Measurements from ENCODE around the gene SYNE1. TPM values are rescaled to one million over a fixed set of nuclear protein-coding genes. Genes with fewer than 3 reads are reported as not detected.
A peak's percentile ranks its signal among the peaks of the same experiment; 100 is the strongest.
"Not testable (repeated sequence)": the region's sequence is repeated elsewhere in the genome, so short reads cannot be mapped to it uniquely, and the experiment has no call there.

The SYNE1 gene
- total RNA-seq, 2 experiments from 2014 or later, result 17.7 to 24.0 TPM

- Mint-ChIP-seq H3K36me3 (ENCODE audit: low read depth) (no peaks in the 10 kb centered on the region), H3K27me3 (ENCODE audit: low read depth) (no peaks in the 10 kb centered on the region), H3K9me3 (no peaks in the 10 kb centered on the region), H3K4me3 (no peak overlapping the region), H3K4me1 (ENCODE audit: low read depth) (no peaks in the 10 kb centered on the region), H3K27ac (no peak overlapping the region)
- CTCF ChIA-PET, result no interaction called here
- DNase-seq, result no peak
- intact Hi-C loops (cut with micrococcal nuclease), result no loop called here
Observed at GRCh38 chr6:152329638-152330448, 307.3 kb downstream of the SYNE1 start.

GRCh38 chr6:152328200-152328599, 309.0 kb downstream of the SYNE1 start:
- H3K4me1 Mint-ChIP-seq (ENCODE audit: low read depth); H3K36me3 Mint-ChIP-seq (ENCODE audit: low read depth); H3K27ac Mint-ChIP-seq; DNase-seq; intact Hi-C loops (cut with micrococcal nuclease); H3K27me3 Mint-ChIP-seq (ENCODE audit: low read depth); H3K4me3 Mint-ChIP-seq; H3K9me3 Mint-ChIP-seq: not testable (repeated sequence)
- CTCF ChIA-PET, result interaction anchor here (1.7 kb wide), 1 partner anchor 10 kb away, joined by 4 read pairs; no protein-coding TSS in a partner anchor

- Mint-ChIP-seq H3K4me1 (ENCODE audit: low read depth) (no peaks in the 10 kb centered on the region), H3K36me3 (ENCODE audit: low read depth) (no peaks in the 10 kb centered on the region), H3K27me3 (ENCODE audit: low read depth) (no peaks in the 10 kb centered on the region), H3K4me3 (no peak overlapping the region), H3K27ac (no peak overlapping the region), H3K9me3 (no peaks in the 10 kb centered on the region)
- intact Hi-C loops (cut with micrococcal nuclease), result no loop called here
- DNase-seq, result no peak
- CTCF ChIA-PET, result interaction anchor here (0.6 to 1.5 kb wide), 3 partner anchors 13 to 42 kb away, joined by 3 to 8 read pairs (median 4); no protein-coding TSS in a partner anchor
Observed at GRCh38 chr6:152323376-152323775, 313.8 kb downstream of the SYNE1 start.

GRCh38 chr6:152318278-152318677, 318.9 kb downstream of the SYNE1 start:
- no peak overlapping the region for H3K4me3 Mint-ChIP-seq
- H3K4me1 Mint-ChIP-seq (ENCODE audit: low read depth), result no peaks in the 10 kb centered on the region
- intact Hi-C loops (cut with micrococcal nuclease), result no loop called here
- H3K9me3 Mint-ChIP-seq, result no peaks in the 10 kb centered on the region
- no peak overlapping the region for H3K27ac Mint-ChIP-seq
- no peaks in the 10 kb centered on the region for H3K36me3 Mint-ChIP-seq (ENCODE audit: low read depth)
- CTCF ChIA-PET, result interaction anchor here (1.1 kb wide), 1 partner anchor 19 kb away, joined by 5 read pairs; no protein-coding TSS in a partner anchor
- H3K27me3 Mint-ChIP-seq (ENCODE audit: low read depth), result no peaks in the 10 kb centered on the region
- DNase-seq, result no peak

GRCh38 chr6:152316024-152316423, 321.1 kb downstream of the SYNE1 start:
- H3K36me3 Mint-ChIP-seq (ENCODE audit: low read depth), result no peaks in the 10 kb centered on the region
- no peak overlapping the region for H3K4me3 Mint-ChIP-seq
- H3K4me1 Mint-ChIP-seq (ENCODE audit: low read depth), result no peaks in the 10 kb centered on the region
- H3K27ac Mint-ChIP-seq, result no peak overlapping the region
- CTCF ChIA-PET, result interaction anchor here (1.2 kb wide), 1 partner anchor 23 kb away, joined by 3 read pairs; no protein-coding TSS in a partner anchor
- H3K9me3 Mint-ChIP-seq, result no peaks in the 10 kb centered on the region
- no peaks in the 10 kb centered on the region for H3K27me3 Mint-ChIP-seq (ENCODE audit: low read depth)
- intact Hi-C loops (cut with micrococcal nuclease), result no loop called here
- DNase-seq, result no peak

GRCh38 chr6:152314483-152314832, 322.7 kb downstream of the SYNE1 start:
- Mint-ChIP-seq H3K27ac (peak overlapping the region; percentile 11), H3K4me3 (no peak overlapping the region), H3K4me1 (ENCODE audit: low read depth) (peaks cover 9% of the 10 kb centered on the region), H3K36me3 (ENCODE audit: low read depth) (no peaks in the 10 kb centered on the region), H3K27me3 (ENCODE audit: low read depth) (no peaks in the 10 kb centered on the region), H3K9me3 (no peaks in the 10 kb centered on the region)
- DNase-seq, result no peak
- intact Hi-C loops (cut with micrococcal nuclease), result no loop called here
- CTCF ChIA-PET, result interaction anchor here (0.8 kb wide), 1 partner anchor 58 kb away, joined by 3 read pairs; no protein-coding TSS in a partner anchor

- CTCF ChIA-PET, result interaction anchor here (0.8 kb wide), 1 partner anchor 59 kb away, joined by 3 read pairs; no protein-coding TSS in a partner anchor
- intact Hi-C loops (cut with micrococcal nuclease), result no loop called here
- Mint-ChIP-seq H3K4me3 (no peak overlapping the region), H3K4me1 (ENCODE audit: low read depth) (peaks cover 14% of the 10 kb centered on the region), H3K36me3 (ENCODE audit: low read depth) (no peaks in the 10 kb centered on the region), H3K9me3 (no peaks in the 10 kb centered on the region), H3K27me3 (ENCODE audit: low read depth) (no peaks in the 10 kb centered on the region), H3K27ac (peak overlapping the region; percentile 11)
- DNase-seq, result no peak
Observed at GRCh38 chr6:152313542-152314482, 323.4 kb downstream of the SYNE1 start.

- intact Hi-C loops (cut with micrococcal nuclease), result no loop called here
- no peak overlapping the region for H3K4me3 Mint-ChIP-seq
- CTCF ChIA-PET, result no interaction called here
- no peaks in the 10 kb centered on the region for H3K36me3 Mint-ChIP-seq (ENCODE audit: low read depth)
- H3K4me1 Mint-ChIP-seq (ENCODE audit: low read depth), result peaks cover 19% of the 10 kb centered on the region
- H3K27me3 Mint-ChIP-seq (ENCODE audit: low read depth), result no peaks in the 10 kb centered on the region
- DNase-seq, result no peak
- H3K9me3 Mint-ChIP-seq, result no peaks in the 10 kb centered on the region
- H3K27ac Mint-ChIP-seq, result no peak overlapping the region
Observed at GRCh38 chr6:152312434-152312833, 324.7 kb downstream of the SYNE1 start.

- Mint-ChIP-seq H3K4me3 (peak overlapping the region; percentile 51), H3K27ac (no peak overlapping the region), H3K36me3 (ENCODE audit: low read depth) (no peaks in the 10 kb centered on the region), H3K9me3 (no peaks in the 10 kb centered on the region), H3K4me1 (ENCODE audit: low read depth) (peaks cover 19% of the 10 kb centered on the region), H3K27me3 (ENCODE audit: low read depth) (no peaks in the 10 kb centered on the region)
- no peak for DNase-seq
- intact Hi-C loops (cut with micrococcal nuclease), result no loop called here
- CTCF ChIA-PET, result interaction anchor here (0.6 to 1.8 kb wide), 3 partner anchors 12 to 1956 kb away, joined by 3 to 13 read pairs (median 5); no protein-coding TSS in a partner anchor
Observed at GRCh38 chr6:152310371-152310954, 326.7 kb downstream of the SYNE1 start.

- no peaks in the 10 kb centered on the region for H3K27me3 Mint-ChIP-seq (ENCODE audit: low read depth)
- H3K27ac Mint-ChIP-seq, result no peak overlapping the region
- no peaks in the 10 kb centered on the region for H3K36me3 Mint-ChIP-seq (ENCODE audit: low read depth)
- H3K4me1 Mint-ChIP-seq (ENCODE audit: low read depth), result peaks cover 19% of the 10 kb centered on the region
- H3K4me3 Mint-ChIP-seq, result no peak overlapping the region
- CTCF ChIA-PET, result interaction anchor here (0.9 to 1.8 kb wide), 2 partner anchors 11 to 28 kb away, joined by 3 to 13 read pairs; no protein-coding TSS in a partner anchor
- peak; percentile 83 for DNase-seq
- no peaks in the 10 kb centered on the region for H3K9me3 Mint-ChIP-seq
- intact Hi-C loops (cut with micrococcal nuclease), result loop anchor here (1.0 to 10.0 kb wide), 2 partner anchors 8 to 1935 kb away; no protein-coding TSS in a partner anchor
Observed at GRCh38 chr6:152309648-152310047, 327.5 kb downstream of the SYNE1 start.

- peaks cover 19% of the 10 kb centered on the region for H3K4me1 Mint-ChIP-seq (ENCODE audit: low read depth)
- no peak overlapping the region for H3K27ac Mint-ChIP-seq
- H3K36me3 Mint-ChIP-seq (ENCODE audit: low read depth), result no peaks in the 10 kb centered on the region
- intact Hi-C loops (cut with micrococcal nuclease), result loop anchor here (1.0 to 10.0 kb wide), 2 partner anchors 8 to 1936 kb away; no protein-coding TSS in a partner anchor
- no peak overlapping the region for H3K4me3 Mint-ChIP-seq
- H3K9me3 Mint-ChIP-seq, result no peaks in the 10 kb centered on the region
- CTCF ChIA-PET, result no interaction called here
- DNase-seq, result no peak
- no peaks in the 10 kb centered on the region for H3K27me3 Mint-ChIP-seq (ENCODE audit: low read depth)
Observed at GRCh38 chr6:152309006-152309405, 328.2 kb downstream of the SYNE1 start.

GRCh38 chr6:152308306-152308705, 328.9 kb downstream of the SYNE1 start:
- H3K27me3 Mint-ChIP-seq (ENCODE audit: low read depth), result no peaks in the 10 kb centered on the region
- H3K4me3 Mint-ChIP-seq, result no peak overlapping the region

More at GRCh38 chr6:152308306-152308705, 328.9 kb downstream of the SYNE1 start:
- peaks cover 19% of the 10 kb centered on the region for H3K4me1 Mint-ChIP-seq (ENCODE audit: low read depth)
- intact Hi-C loops (cut with micrococcal nuclease), result loop anchor here (10.0 kb wide), 1 partner anchor 1936 kb away; no protein-coding TSS in a partner anchor
- CTCF ChIA-PET, result interaction anchor here (0.6 kb wide), 1 partner anchor 10 kb away, joined by 3 read pairs; no protein-coding TSS in a partner anchor
- H3K27ac Mint-ChIP-seq, result no peak overlapping the region
- DNase-seq, result no peak
- H3K9me3 Mint-ChIP-seq, result no peaks in the 10 kb centered on the region
- H3K36me3 Mint-ChIP-seq (ENCODE audit: low read depth), result no peaks in the 10 kb centered on the region
